ENCODE measurements around the gene MRPL40.
"Not testable (repeated sequence)": the region's sequence is repeated elsewhere in the genome, so short reads cannot be mapped to it uniquely, and the experiment has no call there.

The MRPL40 gene

DNA sequence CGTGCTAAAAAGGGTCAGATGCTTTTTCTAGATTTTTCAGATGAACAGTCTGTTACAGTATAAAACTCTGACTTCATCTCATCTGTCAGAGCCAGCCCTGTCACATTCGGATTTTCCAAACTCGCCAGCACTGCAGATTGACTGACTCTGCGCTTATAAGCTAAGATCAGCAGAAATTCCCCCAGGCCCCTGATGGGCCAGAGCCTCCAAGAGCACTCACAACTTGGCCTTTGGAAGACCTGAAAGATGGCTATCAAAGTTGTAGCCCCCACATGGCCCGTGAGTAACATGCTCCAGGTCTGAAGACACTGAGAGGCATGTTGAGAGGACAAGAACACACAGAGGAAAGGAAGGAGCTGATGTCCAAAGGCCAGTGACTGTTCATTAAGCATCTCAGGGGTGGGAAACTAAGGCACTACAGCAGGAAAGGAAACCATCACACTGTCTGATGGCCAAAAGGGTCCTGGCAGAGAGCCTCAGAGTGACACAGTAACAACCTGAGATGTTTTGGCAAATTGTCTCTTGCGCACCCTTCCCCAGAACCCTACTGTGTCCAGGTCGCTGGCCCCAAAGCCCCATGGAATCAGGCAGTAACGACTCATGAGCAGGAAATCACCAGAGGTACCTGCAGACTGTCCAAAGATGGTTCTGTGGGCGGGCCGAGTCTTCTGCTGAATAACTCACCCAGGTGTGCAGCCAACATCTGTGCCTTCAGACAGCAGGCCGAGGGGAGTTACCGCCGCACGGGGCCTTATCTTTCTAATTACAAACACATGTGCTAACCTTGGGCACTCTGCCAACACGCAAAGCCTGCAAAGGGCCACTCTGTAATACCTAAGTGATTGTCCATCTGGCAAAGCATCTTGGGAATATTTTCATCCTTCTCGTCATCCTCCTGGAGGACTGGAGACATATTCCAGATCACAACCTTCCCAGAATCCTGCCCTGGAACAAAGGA lies 24.4 kb upstream of the MRPL40 start:
- DNase-seq = no peak

DNA sequence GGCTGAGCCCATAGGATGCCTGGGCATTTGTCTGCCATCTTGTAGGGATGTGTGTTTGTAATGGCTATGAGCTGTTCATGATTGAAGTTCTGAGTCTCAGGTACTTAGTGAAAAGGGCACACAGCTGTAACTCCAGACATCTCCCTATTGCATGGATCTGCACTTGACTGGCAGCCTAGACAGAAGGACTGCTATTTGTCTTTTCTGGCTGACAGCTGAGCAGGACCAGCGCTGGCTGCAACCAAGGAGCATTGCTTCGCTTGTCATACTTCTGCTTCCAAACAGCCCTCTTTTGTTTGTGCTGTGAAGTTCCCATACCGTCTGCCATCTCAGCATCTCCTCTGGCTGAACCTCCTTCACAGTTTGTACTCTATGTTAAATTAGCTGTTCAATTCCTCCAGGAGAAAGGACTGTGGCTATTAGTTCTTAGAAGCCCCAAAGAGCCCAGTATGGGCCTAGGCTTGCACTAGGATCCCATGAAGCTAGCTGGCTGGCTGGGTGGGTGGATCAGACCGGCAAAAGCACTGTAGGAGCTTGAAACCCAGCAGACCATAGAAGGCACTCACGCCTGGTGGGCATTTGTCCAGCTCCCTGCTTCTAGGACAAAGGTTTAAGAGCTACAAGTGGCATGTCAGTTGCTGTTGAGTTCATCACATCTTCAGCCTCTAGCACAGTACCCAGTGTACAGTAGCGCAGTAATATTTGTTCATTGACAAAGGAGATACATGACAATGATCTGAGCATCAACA lies 21.2 kb upstream of the MRPL40 start:
- DNase-seq = no peak

DNA sequence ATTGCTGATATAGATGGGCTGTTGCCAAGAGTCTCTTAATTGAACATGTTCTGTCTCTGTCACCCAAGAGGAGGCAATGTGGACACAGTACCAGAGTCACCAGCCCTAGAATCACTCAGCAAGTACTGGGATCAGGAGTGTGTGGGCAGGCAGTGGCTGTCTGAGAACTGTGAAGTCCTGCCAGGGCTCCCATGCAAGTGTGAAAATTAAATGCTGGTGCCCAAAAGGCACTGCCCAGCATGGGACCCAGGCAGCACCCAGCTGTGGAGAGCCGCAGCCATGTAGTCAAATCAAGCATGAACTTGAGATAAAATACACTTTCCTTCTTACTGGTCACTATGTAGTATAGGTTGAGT lies 20.7 kb upstream of the MRPL40 start:
- no peak for DNase-seq

DNA sequence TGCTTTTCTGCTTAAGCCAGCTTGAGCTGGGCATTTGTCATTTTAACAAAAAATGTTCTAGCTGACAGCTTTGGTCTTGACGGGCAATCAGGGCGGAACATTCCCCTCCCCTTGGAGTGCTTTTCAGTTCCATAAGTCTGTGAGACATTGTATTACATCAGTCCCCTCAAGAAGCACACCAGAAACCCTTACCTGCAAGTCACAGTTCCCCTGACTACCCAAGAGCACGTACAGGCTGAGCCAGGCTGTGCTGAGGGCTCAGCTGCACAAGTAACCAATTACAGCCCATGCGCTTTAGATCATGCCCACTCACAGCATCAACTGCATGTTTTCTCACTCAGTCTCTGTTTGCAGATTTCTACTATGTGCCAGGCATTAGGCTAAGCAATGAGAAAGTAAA lies 19.9 kb upstream of the MRPL40 start:
- no peak for DNase-seq

DNA sequence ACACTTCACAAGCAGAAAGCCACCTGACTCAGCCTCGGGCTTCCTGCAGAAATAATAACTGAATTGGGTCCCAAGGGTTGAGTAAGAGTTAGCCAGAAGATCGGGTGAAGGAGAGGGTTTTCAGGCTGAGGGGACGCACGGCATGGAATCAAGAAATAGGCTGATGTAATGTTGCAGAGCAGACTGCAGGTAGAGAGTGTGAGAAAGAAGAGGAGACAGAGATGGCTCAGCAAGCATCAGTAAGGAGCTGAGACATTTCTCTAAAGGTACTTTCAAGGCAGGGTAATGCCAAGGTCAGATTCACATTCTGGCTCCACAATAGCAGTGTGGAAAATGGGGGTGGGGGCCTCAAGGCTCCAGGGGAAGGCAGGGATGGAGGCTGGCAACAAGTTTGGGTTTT lies 19.4 kb upstream of the MRPL40 start:
- no peak for DNase-seq

DNA sequence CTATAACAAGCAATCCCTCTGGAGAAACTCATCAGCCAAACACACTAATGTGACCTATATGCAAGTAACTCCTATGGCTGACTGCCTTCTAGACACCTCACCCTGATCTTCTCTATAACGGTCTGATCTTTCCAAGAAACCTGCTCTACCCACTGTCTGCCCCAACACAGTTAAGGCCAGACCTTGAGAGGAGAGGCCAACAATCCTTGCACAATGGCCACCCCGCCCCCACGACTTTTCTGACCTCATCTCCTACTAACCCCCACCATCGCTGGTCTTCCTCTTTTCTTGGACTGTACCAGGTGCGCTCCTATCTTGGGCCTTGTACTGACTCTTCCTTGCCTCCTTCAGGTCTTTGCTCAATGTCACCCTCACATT lies 13.3 kb upstream of the MRPL40 start:
- DNase-seq = no peak

DNA sequence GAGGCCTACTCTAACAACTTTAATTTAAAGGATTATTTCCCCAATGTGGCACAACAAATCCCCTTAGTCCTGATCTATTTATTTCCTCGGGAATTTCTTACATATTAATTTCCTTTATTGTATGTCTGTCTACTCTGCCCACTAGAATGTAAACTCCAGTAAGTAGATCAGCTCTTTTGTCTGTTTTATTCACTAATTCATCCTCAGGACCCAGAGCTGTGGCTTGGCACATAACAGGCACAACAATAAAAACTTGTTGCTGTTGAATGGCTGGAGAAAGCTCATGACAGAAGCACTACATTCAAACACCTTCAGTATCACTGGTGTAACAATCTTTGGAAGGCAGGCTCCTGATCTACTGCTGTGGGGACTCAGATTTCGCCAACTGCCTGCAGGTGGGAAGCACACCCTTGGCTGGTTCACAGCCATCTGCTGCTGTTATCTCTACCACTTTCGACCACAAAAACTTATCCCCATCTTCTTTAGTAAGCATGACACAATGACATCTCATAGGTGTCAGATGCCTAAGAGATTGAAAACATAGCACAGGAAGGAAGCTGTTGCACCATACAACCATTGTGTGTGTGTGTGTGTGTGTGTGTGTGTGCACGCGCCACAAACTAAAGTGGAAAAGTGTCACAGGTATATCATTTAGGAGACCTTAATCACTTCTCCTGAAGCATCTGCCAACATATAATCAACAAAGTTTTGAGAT lies 12.7 kb upstream of the MRPL40 start:
- DNase-seq = no peak

DNA sequence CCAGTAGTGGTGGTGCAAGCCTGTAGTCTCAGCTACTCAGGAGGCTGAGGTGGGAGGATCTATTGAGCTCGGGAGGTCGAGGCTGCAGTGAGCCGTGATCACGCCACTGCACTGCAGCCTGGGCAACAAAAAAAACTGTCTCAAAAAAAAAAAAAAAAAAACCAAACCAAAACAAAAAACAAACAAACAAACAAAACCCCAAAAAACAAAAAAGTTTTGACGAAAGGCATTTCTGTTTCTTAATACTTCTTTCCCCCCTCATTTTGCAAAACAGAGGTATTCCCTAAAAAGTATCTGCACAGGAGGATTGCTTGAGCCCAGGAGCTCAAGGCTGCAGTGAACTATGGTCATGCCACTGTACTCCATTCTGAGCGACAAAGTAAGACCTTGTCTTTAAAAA lies 12.0 kb upstream of the MRPL40 start:
- no peak for DNase-seq

DNA sequence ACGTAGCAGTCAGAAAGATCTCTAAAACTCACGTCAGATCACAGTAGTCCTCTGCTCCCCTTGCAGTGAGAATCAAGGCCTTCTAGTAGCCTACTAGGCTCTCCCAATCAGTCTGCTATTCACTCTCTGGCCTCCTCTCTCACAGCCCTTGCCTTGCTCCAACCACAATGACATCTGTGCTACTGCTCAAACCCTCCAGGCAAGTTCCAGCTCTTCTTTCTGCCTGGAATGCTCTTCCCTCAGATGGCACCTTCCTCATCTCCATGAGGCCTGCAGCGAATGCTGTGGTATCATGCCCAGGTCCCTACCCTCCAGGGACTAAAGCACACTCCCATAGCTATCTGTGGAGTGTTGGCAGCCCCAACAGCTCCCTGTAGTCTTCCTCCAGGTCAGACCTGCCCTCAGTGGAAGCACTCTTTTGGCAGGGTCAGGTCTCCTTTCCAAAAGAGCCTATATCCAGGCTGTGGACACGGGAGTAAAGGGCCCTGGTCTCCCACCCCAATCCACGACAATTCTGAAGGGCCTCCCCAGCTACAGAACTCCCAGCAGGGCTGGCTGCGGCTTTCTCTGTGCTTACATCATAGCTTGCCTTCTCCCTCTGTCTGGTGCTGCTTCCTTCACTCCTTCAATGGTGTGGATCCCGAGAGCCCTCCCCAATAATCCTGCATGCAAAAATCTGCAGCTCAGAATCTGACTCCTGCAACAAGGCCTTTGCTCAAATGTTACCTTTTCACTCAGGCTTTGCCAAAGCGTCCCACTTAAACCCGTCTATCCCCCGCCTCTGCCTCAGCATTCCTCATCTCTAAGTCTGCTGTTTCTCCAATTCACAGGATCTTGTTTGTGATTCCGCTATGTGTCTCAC lies 9.7 kb upstream of the MRPL40 start:
- DNase-seq = no peak

DNA sequence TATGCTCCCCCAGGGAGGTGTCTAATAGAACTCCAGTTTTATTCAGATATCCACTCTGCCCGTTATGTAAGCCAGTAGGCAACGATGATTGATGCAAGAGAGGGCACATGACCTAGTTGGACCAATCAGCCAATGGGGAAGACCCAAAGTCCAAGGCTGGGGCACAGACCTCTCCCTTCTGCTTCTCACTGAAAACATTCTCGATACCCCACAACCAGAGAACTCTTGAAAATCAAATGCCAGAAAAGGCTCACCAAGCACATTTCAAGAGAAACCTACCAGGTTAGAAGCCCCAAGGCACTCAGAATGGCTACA lies 8.2 kb upstream of the MRPL40 start:
- no peak for DNase-seq

DNA sequence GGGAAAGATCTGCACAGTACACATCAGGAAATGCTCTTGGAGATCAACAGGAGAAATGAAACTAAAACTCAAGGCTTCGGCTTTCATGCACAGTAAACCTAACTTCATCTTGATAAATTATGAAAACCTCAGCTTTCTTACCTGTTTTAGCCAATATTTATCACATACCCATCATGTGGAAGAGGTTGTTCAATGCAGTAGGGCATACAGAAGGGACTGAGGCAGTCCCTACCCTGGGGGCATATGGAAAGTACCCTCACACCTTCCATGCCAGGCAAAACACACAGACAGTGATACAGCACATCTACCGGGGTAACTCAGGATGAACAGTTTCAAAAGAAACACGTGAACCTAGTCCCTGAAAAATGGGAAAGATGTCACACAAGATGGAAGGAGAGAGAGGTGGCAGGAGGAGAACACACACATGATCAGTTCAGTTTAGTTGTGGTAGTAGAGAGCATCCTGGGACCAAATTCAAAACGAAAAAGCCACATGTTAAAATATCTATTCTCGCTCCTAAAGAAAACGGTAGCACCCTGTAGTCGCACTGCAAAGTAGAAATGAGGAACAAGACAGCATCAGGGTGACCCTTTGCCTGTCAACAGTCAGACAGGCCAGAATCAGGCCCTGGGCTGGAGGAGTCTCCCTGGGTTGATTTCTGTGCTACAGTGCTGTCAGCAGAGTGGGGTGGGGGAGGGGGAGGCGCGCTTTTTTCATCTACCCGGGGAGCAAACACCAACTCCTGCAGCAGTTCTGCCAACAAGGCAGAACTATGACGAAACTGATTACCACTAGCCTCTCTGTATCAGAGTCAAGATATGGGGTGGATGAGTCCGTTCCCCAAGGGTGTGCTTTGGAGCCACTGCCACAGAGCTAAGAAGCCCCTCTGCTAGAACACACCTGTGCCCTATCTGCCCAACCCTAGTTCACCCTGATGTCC lies 2.1 kb upstream of the MRPL40 start:
- DNase-seq = no peak

DNA sequence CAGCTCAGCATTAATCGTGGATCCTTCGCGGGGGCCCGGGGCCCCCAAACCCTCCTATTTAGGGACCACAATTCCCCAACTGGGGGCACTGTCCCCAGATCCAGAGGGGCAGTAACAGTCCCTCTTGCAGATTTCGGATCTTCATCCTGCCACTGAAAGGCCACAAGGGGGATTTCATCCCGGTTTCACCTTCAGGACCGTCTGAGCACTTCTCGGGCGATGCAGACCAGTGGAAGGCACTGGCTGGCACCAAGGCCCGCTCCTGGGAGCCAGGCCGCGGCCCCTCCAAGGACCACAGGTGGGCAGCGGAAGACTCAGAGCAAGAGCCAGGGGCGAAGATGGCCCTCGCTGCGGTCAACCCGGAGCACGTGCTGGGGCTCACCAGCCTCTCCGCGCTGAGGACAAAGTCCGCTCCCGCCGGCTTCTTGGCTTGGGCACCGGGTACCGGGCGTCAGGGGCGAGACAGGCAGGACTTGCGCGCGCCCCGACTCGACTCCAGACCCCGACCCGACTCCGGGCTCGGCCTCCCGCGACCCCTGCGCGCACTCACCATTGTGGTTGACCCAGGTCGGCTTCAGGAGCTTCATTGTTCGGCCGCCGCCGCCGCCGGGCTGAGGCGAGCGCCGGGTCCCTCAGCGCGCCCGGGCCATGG lies 1.3 kb upstream of the MRPL40 start:
- no peak for DNase-seq

DNA sequence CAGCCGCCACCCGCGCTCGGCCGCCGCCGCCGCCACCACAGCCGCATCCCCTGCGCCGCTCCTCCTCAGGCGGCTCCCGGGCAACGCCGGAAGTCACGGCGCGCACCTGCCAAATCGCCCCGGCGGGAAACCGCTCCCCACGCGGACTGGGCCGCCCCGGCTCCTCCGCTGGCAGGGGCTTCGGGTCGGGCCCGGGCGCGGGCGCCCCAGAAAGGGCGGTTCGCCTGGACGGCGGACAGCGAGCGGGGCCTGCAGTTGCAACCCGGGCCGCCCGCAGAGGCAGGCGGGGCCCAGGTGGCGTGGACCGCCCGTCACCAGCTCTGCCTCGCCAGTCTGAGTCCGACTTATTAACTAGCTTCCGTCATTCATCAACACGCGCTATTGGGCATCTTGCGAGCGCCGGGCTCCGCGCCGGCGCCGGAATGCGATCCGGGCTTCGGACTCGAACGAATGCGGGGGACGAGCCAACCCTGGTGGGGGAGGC lies 654 bp upstream of the MRPL40 start, which contains the start of gene HIRA:
TSS of gene HIRA (minus strand) at position 85 of the 484 bp plus-strand sequence. CDS start 257 bp downstream, outside the sequence.
- DNase-seq = peak; percentile 57

DNA sequence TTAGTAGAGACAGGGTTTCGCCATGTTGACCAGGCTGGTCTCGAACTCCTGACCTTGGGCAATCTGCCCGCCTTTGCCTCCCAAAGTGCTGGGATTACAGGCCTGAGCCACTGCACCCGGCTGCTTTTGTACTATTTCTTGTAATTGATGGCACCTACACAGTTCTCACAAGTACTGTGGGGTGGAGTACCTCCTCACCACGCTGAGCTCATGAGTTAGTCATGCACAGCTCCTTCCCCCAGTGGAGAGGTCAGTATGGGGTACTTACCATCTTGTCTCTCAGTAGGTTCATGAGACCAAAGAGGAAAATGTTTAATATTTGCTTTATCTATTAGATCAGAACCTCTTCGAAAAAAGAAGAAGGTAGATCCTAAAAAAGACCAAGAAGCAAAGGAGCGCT lies 2.1 kb downstream of the MRPL40 start:
- DNase-seq = no peak

DNA sequence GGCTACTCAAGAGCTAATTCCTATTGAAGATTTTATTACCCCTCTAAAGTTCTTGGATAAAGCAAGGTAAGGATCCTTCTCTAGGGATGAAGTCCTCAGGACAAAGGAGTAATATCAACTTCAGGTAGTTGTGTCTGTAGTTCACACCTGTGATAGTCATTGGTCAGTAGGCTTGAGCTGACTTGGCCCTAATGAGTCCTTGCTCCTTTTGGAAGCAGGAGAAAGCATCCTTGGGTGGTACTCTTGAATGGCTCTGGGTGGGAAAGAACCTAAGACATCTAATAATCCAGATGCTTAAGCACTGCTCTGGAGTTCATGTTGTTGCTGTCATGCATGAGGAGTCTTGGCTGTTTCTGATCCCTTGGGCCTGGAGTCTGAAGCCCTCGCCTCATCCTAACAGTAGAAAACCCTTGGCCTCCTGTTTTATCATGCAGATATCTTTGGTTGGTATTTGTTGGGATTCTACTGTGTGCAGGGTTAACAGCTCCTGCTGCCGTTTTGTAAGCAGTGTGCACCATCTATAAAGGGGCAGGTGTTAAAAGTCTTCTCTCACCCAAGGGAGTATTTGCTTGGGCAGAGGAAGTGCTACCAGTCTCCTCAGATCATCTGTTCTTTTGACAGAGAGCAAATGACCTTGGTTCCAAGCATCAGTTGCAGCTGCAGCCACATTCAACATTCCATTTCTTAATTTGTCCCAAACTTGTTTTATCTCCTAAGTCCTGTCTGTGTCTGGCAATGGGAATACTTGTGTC lies 2.7 kb downstream of the MRPL40 start:
- DNase-seq = no peak

DNA sequence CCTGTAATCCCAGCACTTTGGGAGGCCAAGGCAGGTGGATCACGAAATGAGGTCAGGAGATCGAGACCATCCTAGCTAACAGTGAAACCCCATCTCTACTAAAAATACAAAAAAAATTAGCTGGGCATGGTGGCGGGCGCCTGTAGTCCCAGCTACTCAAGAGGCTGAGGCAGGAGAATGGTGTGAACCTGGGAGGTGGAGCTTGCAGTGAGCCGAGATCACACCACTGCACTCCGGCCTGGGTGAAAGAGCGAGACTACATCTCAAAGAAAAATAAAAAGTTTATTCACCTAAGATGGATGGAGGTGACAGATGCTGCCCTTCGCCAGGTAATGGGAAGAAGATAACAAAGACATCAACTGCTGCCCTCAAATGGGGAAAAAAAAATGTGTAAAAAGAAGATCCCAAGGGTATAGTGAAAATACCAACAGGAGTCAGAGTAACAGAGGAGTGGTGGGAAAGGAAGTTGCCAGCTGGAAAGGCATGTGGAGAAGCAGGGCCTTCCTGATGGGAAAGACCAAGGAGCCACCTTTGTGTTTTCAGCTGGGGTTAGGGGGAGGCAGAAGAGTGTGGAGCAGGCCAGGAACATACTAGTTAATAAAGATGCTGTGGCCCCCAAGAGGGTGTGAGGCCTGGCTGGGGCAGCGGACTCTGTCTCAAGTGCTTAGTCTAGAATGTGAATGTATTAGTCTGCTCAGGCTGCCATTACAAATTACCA lies 4.3 kb downstream of the MRPL40 start:
- not testable (repeated sequence) for DNase-seq

DNA sequence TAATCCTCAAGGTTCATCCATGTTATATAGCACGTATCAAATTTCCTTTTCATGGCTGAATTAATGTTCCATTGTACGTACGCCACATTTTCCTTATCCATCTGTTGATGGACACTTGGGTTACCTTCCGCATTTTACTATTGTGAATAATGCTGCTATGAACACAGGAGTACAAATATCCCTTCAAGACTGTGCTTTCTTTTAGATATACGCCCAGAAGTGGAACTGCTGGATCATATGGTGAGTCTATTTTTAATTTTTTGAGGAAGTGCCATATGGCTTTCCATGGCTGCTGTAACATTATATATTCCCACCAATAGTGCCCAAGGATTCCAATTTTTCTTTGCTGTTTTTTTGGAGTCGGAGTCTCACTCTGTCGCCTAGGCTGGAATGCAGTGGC lies 6.0 kb downstream of the MRPL40 start:
- DNase-seq = no peak

DNA sequence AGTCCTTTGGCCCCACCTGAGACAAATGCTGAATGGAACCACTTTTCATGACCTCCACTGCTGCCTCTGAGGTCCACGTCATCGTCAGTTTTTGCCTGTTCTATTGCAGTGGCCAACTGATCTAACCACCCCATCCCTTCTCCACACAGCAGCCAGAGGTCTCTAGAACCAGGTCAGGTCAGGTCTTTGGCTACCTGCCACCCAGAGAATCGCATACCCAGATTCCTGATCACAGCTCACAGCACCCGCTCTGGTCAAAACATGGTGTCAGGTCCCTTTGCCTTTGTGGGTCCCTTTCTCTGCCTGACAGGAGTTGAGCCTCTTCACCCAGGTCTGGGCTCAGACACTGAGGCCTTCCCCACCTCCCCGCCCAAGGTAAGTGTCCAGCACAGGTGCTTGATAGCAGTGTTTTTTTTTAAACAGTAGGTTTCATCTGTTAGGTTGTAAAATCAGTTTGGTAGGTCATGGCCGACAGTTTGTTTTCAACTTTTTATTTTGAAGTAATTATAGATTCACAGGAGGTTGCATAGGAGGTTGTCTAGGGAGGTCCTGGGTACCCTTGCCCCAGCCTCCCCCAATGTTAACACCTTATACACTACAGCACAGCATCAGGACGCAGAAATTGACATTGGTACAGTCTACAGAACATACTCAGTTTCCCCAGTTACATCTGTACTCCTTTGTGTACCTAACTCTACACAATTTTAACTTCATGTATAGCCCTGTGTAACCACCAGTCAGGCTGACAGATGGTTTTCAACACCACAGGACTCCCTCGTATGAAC lies 8.3 kb downstream of the MRPL40 start:
- DNase-seq = no peak

DNA sequence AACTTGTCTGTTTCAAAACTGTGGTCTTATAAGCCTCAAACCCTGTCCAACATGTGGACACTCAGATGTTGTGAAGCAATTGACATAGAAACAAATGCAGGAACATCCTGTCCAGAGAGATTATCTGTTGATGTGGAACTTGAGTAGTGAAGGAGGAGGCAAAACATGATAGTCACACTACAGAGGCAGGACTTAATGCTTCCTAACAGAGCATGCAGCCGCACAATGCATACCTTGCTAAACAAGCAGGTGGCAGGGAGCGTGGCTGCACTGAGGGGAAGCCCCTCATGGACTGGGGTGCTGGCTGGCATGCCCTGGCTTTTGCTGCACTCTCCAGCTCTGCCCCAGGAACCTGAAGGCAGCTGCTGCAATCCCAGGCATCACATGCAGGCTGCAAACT lies 9.8 kb downstream of the MRPL40 start:
- no peak for DNase-seq

Data from NCI-H774 (cell line).